Measurements from ENCODE around the gene CAMK2D.
A peak's percentile ranks its signal among the peaks of the same experiment; 100 is the strongest.
"Not testable (repeated sequence)": the region's sequence is repeated elsewhere in the genome, so short reads cannot be mapped to it uniquely, and the experiment has no call there.

The CAMK2D gene

GRCh38 chr4:113702596-113702995 is 58.9 kb downstream of the CAMK2D start:
- not testable (repeated sequence) for H3K36me3 ChIP-seq (ENCODE audit: insufficient read depth, low read length); H3K4me3 ChIP-seq (ENCODE audit: low read depth, low read length); H2AFZ ChIP-seq (ENCODE audit: low read length, unreplicated experiment); H3K27me3 ChIP-seq (ENCODE audit: insufficient read depth, low read length)
- peaks cover 59% of the 10 kb centered on the region for H3K4me1 ChIP-seq (ENCODE audit: control insufficient read depth, insufficient read depth, low read length, unreplicated experiment)
- peaks cover 61% of the 10 kb centered on the region for H3K79me2 ChIP-seq (ENCODE audit: control insufficient read depth, insufficient read depth, low read length, unreplicated experiment)
- peak overlapping the region; percentile 21; the same call in 1 of the 2 replicates for H3K27ac ChIP-seq (ENCODE audit: low read depth, low read length)

- Histone ChIP-seq H3K27me3 (ENCODE audit: insufficient read depth, low read length) (no peaks in the 10 kb centered on the region), H3K27ac (ENCODE audit: low read depth, low read length) (no peak overlapping the region), H2AFZ (ENCODE audit: low read length, unreplicated experiment) (no peak overlapping the region), H3K4me1 (ENCODE audit: control insufficient read depth, insufficient read depth, low read length, unreplicated experiment) (peaks cover 50% of the 10 kb centered on the region), H3K79me2 (ENCODE audit: control insufficient read depth, insufficient read depth, low read length, unreplicated experiment) (peaks cover 67% of the 10 kb centered on the region), H3K4me3 (ENCODE audit: low read depth, low read length) (no peak overlapping the region), H3K36me3 (ENCODE audit: insufficient read depth, low read length) (no peaks in the 10 kb centered on the region)
Observed at GRCh38 chr4:113701169-113701568, 60.4 kb downstream of the CAMK2D start.

GRCh38 chr4:113700602-113701150 is 60.9 kb downstream of the CAMK2D start:
- no peak overlapping the region for H3K4me3 ChIP-seq (ENCODE audit: low read depth, low read length)
- H3K27ac ChIP-seq (ENCODE audit: low read depth, low read length), result peak overlapping the region; percentile 34; the same call in 1 of the 2 replicates
- H3K4me1 ChIP-seq (ENCODE audit: control insufficient read depth, insufficient read depth, low read length, unreplicated experiment), result peaks cover 50% of the 10 kb centered on the region
- H3K79me2 ChIP-seq (ENCODE audit: control insufficient read depth, insufficient read depth, low read length, unreplicated experiment), result peaks cover 67% of the 10 kb centered on the region
- no peaks in the 10 kb centered on the region for H3K27me3 ChIP-seq (ENCODE audit: insufficient read depth, low read length)
- no peaks in the 10 kb centered on the region for H3K36me3 ChIP-seq (ENCODE audit: insufficient read depth, low read length)
- H2AFZ ChIP-seq (ENCODE audit: low read length, unreplicated experiment), result no peak overlapping the region

- peaks cover 70% of the 10 kb centered on the region for H3K79me2 ChIP-seq (ENCODE audit: control insufficient read depth, insufficient read depth, low read length, unreplicated experiment)
- H3K27ac ChIP-seq (ENCODE audit: low read depth, low read length), result peak overlapping the region; percentile 34
- H3K36me3 ChIP-seq (ENCODE audit: insufficient read depth, low read length), result no peaks in the 10 kb centered on the region
- peak overlapping the region; percentile 11; the same call in 1 of the 2 replicates for H3K4me3 ChIP-seq (ENCODE audit: low read depth, low read length)
- peaks cover 59% of the 10 kb centered on the region for H3K4me1 ChIP-seq (ENCODE audit: control insufficient read depth, insufficient read depth, low read length, unreplicated experiment)
- H2AFZ ChIP-seq (ENCODE audit: low read length, unreplicated experiment), result no peak overlapping the region
- no peaks in the 10 kb centered on the region for H3K27me3 ChIP-seq (ENCODE audit: insufficient read depth, low read length)
Observed at GRCh38 chr4:113699772-113700171, 61.8 kb downstream of the CAMK2D start.

- H2AFZ ChIP-seq (ENCODE audit: low read length, unreplicated experiment), result no peak overlapping the region
- H3K4me1 ChIP-seq (ENCODE audit: control insufficient read depth, insufficient read depth, low read length, unreplicated experiment), result peaks cover 65% of the 10 kb centered on the region
- H3K27ac ChIP-seq (ENCODE audit: low read depth, low read length), result no peak overlapping the region
- peaks cover 84% of the 10 kb centered on the region for H3K79me2 ChIP-seq (ENCODE audit: control insufficient read depth, insufficient read depth, low read length, unreplicated experiment)
- no peaks in the 10 kb centered on the region for H3K36me3 ChIP-seq (ENCODE audit: insufficient read depth, low read length)
- no peak overlapping the region for H3K4me3 ChIP-seq (ENCODE audit: low read depth, low read length)
- H3K27me3 ChIP-seq (ENCODE audit: insufficient read depth, low read length), result no peaks in the 10 kb centered on the region
Observed at GRCh38 chr4:113697429-113697828, 64.1 kb downstream of the CAMK2D start.

- no peaks in the 10 kb centered on the region for H3K27me3 ChIP-seq (ENCODE audit: insufficient read depth, low read length)
- H3K27ac ChIP-seq (ENCODE audit: low read depth, low read length), result no peak overlapping the region
- no peak overlapping the region for H3K4me3 ChIP-seq (ENCODE audit: low read depth, low read length)
- H3K36me3 ChIP-seq (ENCODE audit: insufficient read depth, low read length), result no peaks in the 10 kb centered on the region; the same call in 1 of the 2 replicates
- H3K79me2 ChIP-seq (ENCODE audit: control insufficient read depth, insufficient read depth, low read length, unreplicated experiment), result peaks cover 80% of the 10 kb centered on the region
- no peak overlapping the region for H2AFZ ChIP-seq (ENCODE audit: low read length, unreplicated experiment)
- H3K4me1 ChIP-seq (ENCODE audit: control insufficient read depth, insufficient read depth, low read length, unreplicated experiment), result peaks cover 48% of the 10 kb centered on the region
Observed at GRCh38 chr4:113695328-113696169, 66.0 kb downstream of the CAMK2D start.

- peaks cover 78% of the 10 kb centered on the region for H3K79me2 ChIP-seq (ENCODE audit: control insufficient read depth, insufficient read depth, low read length, unreplicated experiment)
- H3K4me1 ChIP-seq (ENCODE audit: control insufficient read depth, insufficient read depth, low read length, unreplicated experiment), result peaks cover 40% of the 10 kb centered on the region
- H3K27ac ChIP-seq (ENCODE audit: low read depth, low read length), result no peak overlapping the region
Observed at GRCh38 chr4:113694008-113694407, 67.5 kb downstream of the CAMK2D start.

GRCh38 chr4:113692809-113693411 is 68.6 kb downstream of the CAMK2D start:
- H3K4me1 ChIP-seq (ENCODE audit: control insufficient read depth, insufficient read depth, low read length, unreplicated experiment), result peaks cover 40% of the 10 kb centered on the region
- no peaks in the 10 kb centered on the region; the same call in 1 of the 2 replicates for H3K36me3 ChIP-seq (ENCODE audit: insufficient read depth, low read length)
- H3K4me3 ChIP-seq (ENCODE audit: low read depth, low read length), result no peak overlapping the region
- H3K27ac ChIP-seq (ENCODE audit: low read depth, low read length), result no peak overlapping the region
- H2AFZ ChIP-seq (ENCODE audit: low read length, unreplicated experiment), result no peak overlapping the region
- no peaks in the 10 kb centered on the region for H3K27me3 ChIP-seq (ENCODE audit: insufficient read depth, low read length)
- peaks cover 76% of the 10 kb centered on the region for H3K79me2 ChIP-seq (ENCODE audit: control insufficient read depth, insufficient read depth, low read length, unreplicated experiment)

More at GRCh38 chr4:113694008-113694407, 67.5 kb downstream of the CAMK2D start:
- no peak overlapping the region for H2AFZ ChIP-seq (ENCODE audit: low read length, unreplicated experiment)
- H3K4me3 ChIP-seq (ENCODE audit: low read depth, low read length), result no peak overlapping the region
- no peaks in the 10 kb centered on the region for H3K27me3 ChIP-seq (ENCODE audit: insufficient read depth, low read length)
- no peaks in the 10 kb centered on the region; the same call in 1 of the 2 replicates for H3K36me3 ChIP-seq (ENCODE audit: insufficient read depth, low read length)

GRCh38 chr4:113691676-113692075 is 69.9 kb downstream of the CAMK2D start:
- Histone ChIP-seq H3K27me3 (ENCODE audit: insufficient read depth, low read length) (no peaks in the 10 kb centered on the region), H3K36me3 (ENCODE audit: insufficient read depth, low read length) (no peaks in the 10 kb centered on the region; the same call in 1 of the 2 replicates), H3K4me3 (ENCODE audit: low read depth, low read length) (no peak overlapping the region), H3K27ac (ENCODE audit: low read depth, low read length) (no peak overlapping the region), H3K79me2 (ENCODE audit: control insufficient read depth, insufficient read depth, low read length, unreplicated experiment) (peaks cover 77% of the 10 kb centered on the region), H2AFZ (ENCODE audit: low read length, unreplicated experiment) (no peak overlapping the region), H3K4me1 (ENCODE audit: control insufficient read depth, insufficient read depth, low read length, unreplicated experiment) (peaks cover 48% of the 10 kb centered on the region)

- Histone ChIP-seq H3K4me1 (ENCODE audit: control insufficient read depth, insufficient read depth, low read length, unreplicated experiment) (peaks cover 43% of the 10 kb centered on the region), H3K27ac (ENCODE audit: low read depth, low read length) (no peak overlapping the region), H3K79me2 (ENCODE audit: control insufficient read depth, insufficient read depth, low read length, unreplicated experiment) (peaks cover 65% of the 10 kb centered on the region), H2AFZ (ENCODE audit: low read length, unreplicated experiment) (no peak overlapping the region), H3K27me3 (ENCODE audit: insufficient read depth, low read length) (no peaks in the 10 kb centered on the region), H3K36me3 (ENCODE audit: insufficient read depth, low read length) (no peaks in the 10 kb centered on the region; the same call in 1 of the 2 replicates), H3K4me3 (ENCODE audit: low read depth, low read length) (no peak overlapping the region)
Observed at GRCh38 chr4:113689394-113689793, 72.1 kb downstream of the CAMK2D start.

Data from ACC112 (cell line).